HepG2 (cell line): ENCODE data around the gene R3HDM4. TPM values are rescaled to one million over a fixed set of nuclear protein-coding genes. Genes with fewer than 3 reads are reported as not detected.

Experiments used
- CEBPG ChIP-seq: IDR thresholded peaks from 2 replicates; pipeline ENCODE4 v1.6.1; 2016
- ETV5 ChIP-seq: IDR thresholded peaks from 2 replicates; pipeline ENCODE4 v1.6.1; 2018; ENCODE audit warnings: missing biosample characterization, missing genetic modification reagents, inconsistent platforms, borderline replicate concordance
- FOXO1 ChIP-seq: sonication (generic); formaldehyde crosslinking; IDR thresholded peaks from 2 replicates; pipeline ENCODE4 v1.4.0; 2020; ENCODE audit warnings: missing genetic modification reagents
- IRX3 ChIP-seq: sonication (generic); formaldehyde crosslinking; IDR thresholded peaks from 2 replicates; pipeline ENCODE4 v1.8.1; 2023; ENCODE audit warnings: mild to moderate bottlenecking, low read depth, missing genetic modification reagents, borderline replicate concordance
- ISL2 ChIP-seq: sonication (generic); formaldehyde crosslinking; IDR thresholded peaks from 2 replicates; pipeline ENCODE4 v1.5.0; 2020; ENCODE audit warnings: missing genetic modification reagents
- KDM4B ChIP-seq: sonication (generic); formaldehyde crosslinking; IDR thresholded peaks from 2 replicates; pipeline ENCODE4 v1.4.0; 2020; ENCODE audit warnings: missing genetic modification reagents
- NFKB2 ChIP-seq: sonication (generic); formaldehyde crosslinking; IDR thresholded peaks from 2 replicates; pipeline ENCODE4 v1.4.0; 2020; ENCODE audit warnings: missing genetic modification reagents, borderline replicate concordance
- PHF5A ChIP-seq: IDR thresholded peaks from one replicate; pipeline ENCODE4 v1.6.1; 2018; ENCODE audit warnings: low read depth, missing genetic modification reagents; ENCODE audit not compliant: unreplicated experiment
- PRPF4 ChIP-seq: fragments of 200-400 bp; formaldehyde crosslinking; IDR thresholded peaks from 2 replicates; pipeline ENCODE4 v1.6.1; 2016; ENCODE audit warnings: low read length, low read depth; ENCODE audit not compliant: poor library complexity, severe bottlenecking
- RBFOX2 ChIP-seq: fragments of 200-400 bp; formaldehyde crosslinking; IDR thresholded peaks from 2 replicates; pipeline ENCODE4 v1.6.1; 2017; ENCODE audit warnings: low read depth, mild to moderate bottlenecking, low read length
- RBM39 ChIP-seq: fragments of 200-400 bp; formaldehyde crosslinking; IDR thresholded peaks from one replicate; pipeline ENCODE4 v1.6.1; 2018; ENCODE audit warnings: antibody characterized with exemption, mild to moderate bottlenecking, low read depth, low read length; ENCODE audit not compliant: poor library complexity, severe bottlenecking
- RFX1 ChIP-seq: fragments of 450-650 bp; IDR thresholded peaks from 2 replicates; pipeline ENCODE4 v1.6.1; 2017
- SCMH1 ChIP-seq: sonication (generic); formaldehyde crosslinking; IDR thresholded peaks from 2 replicates; pipeline ENCODE4 v1.9.0; 2021; ENCODE audit warnings: missing genetic modification reagents, mild to moderate bottlenecking, borderline replicate concordance
- ZNF136 ChIP-seq: sonication (generic); formaldehyde crosslinking; IDR thresholded peaks from 2 replicates; pipeline ENCODE4 v1.8.1; 2022; ENCODE audit warnings: low read depth, mild to moderate bottlenecking, moderate library complexity, missing genetic modification reagents
- ZNF143 ChIP-seq: sonication (generic); formaldehyde crosslinking; IDR thresholded peaks from 2 replicates; pipeline ENCODE4 v1.4.0; 2020; ENCODE audit warnings: missing genetic modification reagents
- ZNF317 ChIP-seq: sonication (generic); formaldehyde crosslinking; IDR thresholded peaks from 2 replicates; pipeline ENCODE4 v1.5.0; 2020; ENCODE audit warnings: mild to moderate bottlenecking, missing genetic modification reagents
- ZNF670 ChIP-seq: sonication (generic); formaldehyde crosslinking; IDR thresholded peaks from 2 replicates; pipeline ENCODE4 v1.8.0; 2022; ENCODE audit warnings: mild to moderate bottlenecking, missing genetic modification reagents, borderline replicate concordance
- polyA plus RNA-seq, 8 experiments: library from polyadenylated mRNA; depleted of rRNA in 3 of 8; stranded (reverse) in 7 of 8; unstranded in 1 of 8; fragments of >200 nt; fragmentation: Illumina TruSeq in 4 of 8; extraction: Trizol in 4 of 8; gene quantifications; 2 replicates each; pipeline versions ENCODE4 v1.2.1 to v1.2.3, GENCODE V29; 2011 to 2016; ENCODE audit warnings: low read depth in 4 of 8, missing spikeins in 1 of 8, mixed read lengths in 1 of 8; ENCODE audit not compliant: insufficient read depth in 1 of 8
- total RNA-seq, 5 experiments: library from RNA; depleted of rRNA; stranded (reverse); fragments of >200 nt; fragmentation: Illumina TruSeq; extraction: Trizol; gene quantifications; 2 replicates each; pipeline ENCODE4 v1.2.3, GENCODE V29; 2016; ENCODE audit warnings: low read depth in 1 of 5
- TF ChIP-seq, protein P1 (sequence below): sonication (generic); formaldehyde crosslinking; IDR thresholded peaks from 2 replicates; pipeline ENCODE4 v1.4.0; 2020; ENCODE audit warnings: missing genetic modification reagents, borderline replicate concordance
- TF ChIP-seq, protein P2 (sequence below): IDR thresholded peaks from 2 replicates; pipeline ENCODE4 v1.6.1; 2016; ENCODE audit warnings: mild to moderate bottlenecking, missing biosample characterization, missing genetic modification reagents
- TF ChIP-seq, protein P3 (sequence below): sonication (generic); formaldehyde crosslinking; IDR thresholded peaks from 2 replicates; pipeline ENCODE4 v1.4.0; 2020; ENCODE audit warnings: missing genetic modification reagents
- TF ChIP-seq, protein P4 (sequence below): sonication (generic); formaldehyde crosslinking; IDR thresholded peaks from 2 replicates; pipeline ENCODE4 v1.5.0; 2020; ENCODE audit warnings: missing genetic modification reagents, mild to moderate bottlenecking, borderline replicate concordance

R3HDM4 gene
- total and polyA plus RNA-seq, 2 of the 13 experiments (the other 11 are each of a cell fraction or from before 2014, with no cell fraction given) = 26.2 to 26.9 TPM

DNA sequence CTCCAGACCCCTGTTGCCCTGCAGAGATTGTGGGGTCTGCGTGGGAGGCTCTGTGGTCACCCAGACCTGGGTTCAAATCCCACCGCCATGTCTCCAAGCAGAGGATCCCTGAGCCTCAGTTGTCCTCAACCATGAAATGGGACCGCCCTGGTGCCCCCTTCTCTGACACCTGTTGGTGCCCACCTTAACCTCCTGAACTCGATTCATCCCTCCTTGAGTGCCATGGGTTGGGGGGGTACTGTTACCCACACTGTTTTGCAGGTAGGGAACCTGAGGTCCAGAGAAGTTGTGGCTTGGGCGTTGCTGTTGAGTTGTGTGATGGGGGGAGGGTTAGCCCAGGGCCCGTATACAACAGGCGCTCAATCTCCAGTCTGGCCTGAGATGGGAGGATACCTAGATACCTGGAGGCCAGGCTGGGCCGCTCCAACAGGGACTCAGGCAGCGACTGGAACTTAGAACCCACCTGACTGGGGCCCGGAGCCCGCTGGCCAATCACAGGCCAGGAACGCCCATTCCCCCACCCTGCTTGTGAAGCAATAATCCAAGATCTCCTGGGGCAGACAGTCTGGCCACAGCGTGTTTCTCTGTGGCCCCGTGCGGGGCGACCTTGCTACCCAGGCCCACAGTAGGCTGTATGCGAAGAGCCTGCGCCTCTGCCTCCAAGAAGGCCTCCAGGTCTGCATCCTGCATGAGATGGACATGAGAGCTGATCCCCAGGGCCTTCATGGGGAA lies 15.6 kb upstream of the R3HDM4 start (continued):
- TF ChIP-seq, protein P1, sequence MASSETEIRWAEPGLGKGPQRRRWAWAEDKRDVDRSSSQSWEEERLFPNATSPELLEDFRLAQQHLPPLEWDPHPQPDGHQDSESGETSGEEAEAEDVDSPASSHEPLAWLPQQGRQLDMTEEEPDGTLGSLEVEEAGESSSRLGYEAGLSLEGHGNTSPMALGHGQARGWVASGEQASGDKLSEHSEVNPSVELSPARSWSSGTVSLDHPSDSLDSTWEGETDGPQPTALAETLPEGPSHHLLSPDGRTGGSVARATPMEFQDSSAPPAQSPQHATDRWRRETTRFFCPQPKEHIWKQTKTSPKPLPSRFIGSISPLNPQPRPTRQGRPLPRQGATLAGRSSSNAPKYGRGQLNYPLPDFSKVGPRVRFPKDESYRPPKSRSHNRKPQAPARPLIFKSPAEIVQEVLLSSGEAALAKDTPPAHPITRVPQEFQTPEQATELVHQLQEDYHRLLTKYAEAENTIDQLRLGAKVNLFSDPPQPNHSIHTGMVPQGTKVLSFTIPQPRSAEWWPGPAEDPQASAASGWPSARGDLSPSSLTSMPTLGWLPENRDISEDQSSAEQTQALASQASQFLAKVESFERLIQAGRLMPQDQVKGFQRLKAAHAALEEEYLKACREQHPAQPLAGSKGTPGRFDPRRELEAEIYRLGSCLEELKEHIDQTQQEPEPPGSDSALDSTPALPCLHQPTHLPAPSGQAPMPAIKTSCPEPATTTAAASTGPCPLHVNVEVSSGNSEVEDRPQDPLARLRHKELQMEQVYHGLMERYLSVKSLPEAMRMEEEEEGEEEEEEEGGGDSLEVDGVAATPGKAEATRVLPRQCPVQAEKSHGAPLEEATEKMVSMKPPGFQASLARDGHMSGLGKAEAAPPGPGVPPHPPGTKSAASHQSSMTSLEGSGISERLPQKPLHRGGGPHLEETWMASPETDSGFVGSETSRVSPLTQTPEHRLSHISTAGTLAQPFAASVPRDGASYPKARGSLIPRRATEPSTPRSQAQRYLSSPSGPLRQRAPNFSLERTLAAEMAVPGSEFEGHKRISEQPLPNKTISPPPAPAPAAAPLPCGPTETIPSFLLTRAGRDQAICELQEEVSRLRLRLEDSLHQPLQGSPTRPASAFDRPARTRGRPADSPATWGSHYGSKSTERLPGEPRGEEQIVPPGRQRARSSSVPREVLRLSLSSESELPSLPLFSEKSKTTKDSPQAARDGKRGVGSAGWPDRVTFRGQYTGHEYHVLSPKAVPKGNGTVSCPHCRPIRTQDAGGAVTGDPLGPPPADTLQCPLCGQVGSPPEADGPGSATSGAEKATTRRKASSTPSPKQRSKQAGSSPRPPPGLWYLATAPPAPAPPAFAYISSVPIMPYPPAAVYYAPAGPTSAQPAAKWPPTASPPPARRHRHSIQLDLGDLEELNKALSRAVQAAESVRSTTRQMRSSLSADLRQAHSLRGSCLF (CRISPR knock-in tag) = no peak
- TF ChIP-seq PHF5A (CRISPR knock-in tag) = no peak
- no peak for TF ChIP-seq KDM4B (CRISPR knock-in tag)
- no peak for TF ChIP-seq ISL2 (CRISPR knock-in tag)
- TF ChIP-seq, protein P2, sequence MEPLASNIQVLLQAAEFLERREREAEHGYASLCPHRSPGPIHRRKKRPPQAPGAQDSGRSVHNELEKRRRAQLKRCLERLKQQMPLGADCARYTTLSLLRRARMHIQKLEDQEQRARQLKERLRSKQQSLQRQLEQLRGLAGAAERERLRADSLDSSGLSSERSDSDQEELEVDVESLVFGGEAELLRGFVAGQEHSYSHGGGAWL (CRISPR knock-in tag) = no peak
- TF ChIP-seq RBFOX2 = no peak
- no peak for TF ChIP-seq ZNF317
- TF ChIP-seq, protein P3, sequence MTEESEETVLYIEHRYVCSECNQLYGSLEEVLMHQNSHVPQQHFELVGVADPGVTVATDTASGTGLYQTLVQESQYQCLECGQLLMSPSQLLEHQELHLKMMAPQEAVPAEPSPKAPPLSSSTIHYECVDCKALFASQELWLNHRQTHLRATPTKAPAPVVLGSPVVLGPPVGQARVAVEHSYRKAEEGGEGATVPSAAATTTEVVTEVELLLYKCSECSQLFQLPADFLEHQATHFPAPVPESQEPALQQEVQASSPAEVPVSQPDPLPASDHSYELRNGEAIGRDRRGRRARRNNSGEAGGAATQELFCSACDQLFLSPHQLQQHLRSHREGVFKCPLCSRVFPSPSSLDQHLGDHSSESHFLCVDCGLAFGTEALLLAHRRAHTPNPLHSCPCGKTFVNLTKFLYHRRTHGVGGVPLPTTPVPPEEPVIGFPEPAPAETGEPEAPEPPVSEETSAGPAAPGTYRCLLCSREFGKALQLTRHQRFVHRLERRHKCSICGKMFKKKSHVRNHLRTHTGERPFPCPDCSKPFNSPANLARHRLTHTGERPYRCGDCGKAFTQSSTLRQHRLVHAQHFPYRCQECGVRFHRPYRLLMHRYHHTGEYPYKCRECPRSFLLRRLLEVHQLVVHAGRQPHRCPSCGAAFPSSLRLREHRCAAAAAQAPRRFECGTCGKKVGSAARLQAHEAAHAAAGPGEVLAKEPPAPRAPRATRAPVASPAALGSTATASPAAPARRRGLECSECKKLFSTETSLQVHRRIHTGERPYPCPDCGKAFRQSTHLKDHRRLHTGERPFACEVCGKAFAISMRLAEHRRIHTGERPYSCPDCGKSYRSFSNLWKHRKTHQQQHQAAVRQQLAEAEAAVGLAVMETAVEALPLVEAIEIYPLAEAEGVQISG (CRISPR knock-in tag) = peak; percentile 66
- TF ChIP-seq CEBPG = peak; percentile 78
- TF ChIP-seq ZNF136 (CRISPR knock-in tag) = no peak
- no peak for TF ChIP-seq ZNF143
- no peak for TF ChIP-seq RFX1
- TF ChIP-seq PRPF4 = no peak
- TF ChIP-seq, protein P4, sequence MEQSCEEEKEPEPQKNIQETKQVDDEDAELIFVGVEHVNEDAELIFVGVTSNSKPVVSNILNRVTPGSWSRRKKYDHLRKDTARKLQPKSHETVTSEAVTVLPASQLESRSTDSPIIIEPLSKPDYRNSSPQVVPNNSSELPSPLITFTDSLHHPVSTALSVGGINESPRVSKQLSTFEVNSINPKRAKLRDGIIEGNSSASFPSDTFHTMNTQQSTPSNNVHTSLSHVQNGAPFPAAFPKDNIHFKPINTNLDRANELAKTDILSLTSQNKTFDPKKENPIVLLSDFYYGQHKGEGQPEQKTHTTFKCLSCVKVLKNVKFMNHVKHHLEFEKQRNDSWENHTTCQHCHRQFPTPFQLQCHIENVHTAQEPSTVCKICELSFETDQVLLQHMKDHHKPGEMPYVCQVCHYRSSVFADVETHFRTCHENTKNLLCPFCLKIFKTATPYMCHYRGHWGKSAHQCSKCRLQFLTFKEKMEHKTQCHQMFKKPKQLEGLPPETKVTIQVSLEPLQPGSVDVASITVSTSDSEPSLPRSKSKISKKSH (CRISPR knock-in tag) = no peak
- no peak for TF ChIP-seq FOXO1
- TF ChIP-seq ZNF670 (CRISPR knock-in tag) = no peak
- TF ChIP-seq SCMH1 = no peak
- TF ChIP-seq RBM39 = peak; percentile 59
- no peak for TF ChIP-seq ETV5 (CRISPR knock-in tag)
- TF ChIP-seq IRX3 (CRISPR knock-in tag) = 0 out of 2 replicates have a peak, but pooled peaks have one; percentile 33
- no peak for TF ChIP-seq NFKB2
